Measurements from ENCODE around the gene UST.
"Not testable (repeated sequence)": the region's sequence is repeated elsewhere in the genome, so short reads cannot be mapped to it uniquely, and the experiment has no call there.

- not testable (repeated sequence) for TF ChIP-seq CTCF, POLR2A (IDR thresholded peaks at IDR 0.05)
Measured at GRCh38 chr6:148853113-148853512, 106.3 kb downstream of the UST start.
